A549 (cell line): ENCODE data around the gene TIGD1. TPM values are rescaled to one million over a fixed set of nuclear protein-coding genes. Genes with fewer than 3 reads are reported as not detected.

ENCODE experiments used
- ATAC-seq, 2 experiments: fragments of 200-7000 bp in 1 of 2; fragments of >200 bp in 1 of 2; cut with Nextera tagmentation in 1 of 2; cut with Tn5 transposase in 1 of 2; 3 replicates each; pipeline versions ENCODE4 v1.8.0 to v1.9.1; 2018 to 2020; ENCODE audit warnings: mild to moderate bottlenecking in 1 of 2, moderate library complexity in 1 of 2
- CTCF ChIA-PET: fragments of 300-600 bp; sonication (Branson Sonifier 250); formaldehyde crosslinking; extraction: SDS; loops from one replicate; lab custom pipeline; 2021; ENCODE audit warnings: antibody characterized with exemption, inconsistent platforms; lab: Yijun Ruan, JAX
- POLR2A ChIA-PET: fragments of 350-600 bp; formaldehyde crosslinking; extraction: SDS; loops from one replicate; lab custom pipeline; 2021; ENCODE audit warnings: antibody characterized with exemption, inconsistent platforms; lab: Yijun Ruan, JAX
- DNase-seq, 2 experiments: peaks; one replicate each; pipeline versions ENCODE4 v3.0.0 to v3.0.0-alpha.2; 2011 to 2016; ENCODE audit warnings: low read depth in 1 of 2, low spot score in 1 of 2
- FAIRE-seq: peaks from 2 replicates; lab custom pipeline; 2011; peaks lifted over from hg19 to GRCh38; lab: Jason Lieb, UNC
- H3K27ac ChIP-seq, 2 experiments: fragments of >200 bp; sonication (Bioruptor Twin); formaldehyde crosslinking; 3 replicates each; pipeline ENCODE4 v1.5.1; 2016 to 2017
- H3K4me1 ChIP-seq: fragments of >200 bp; sonication (Bioruptor Twin); formaldehyde crosslinking; 3 replicates; pipeline ENCODE4 v1.6.1; 2016
- H3K4me2 ChIP-seq: fragments of >200 bp; sonication (Bioruptor Twin); formaldehyde crosslinking; 3 replicates; pipeline ENCODE4 v1.6.1; 2016
- H3K4me3 ChIP-seq: fragments of >200 bp; sonication (Bioruptor Twin); formaldehyde crosslinking; 3 replicates; pipeline ENCODE4 v1.5.1; 2016
- H3K9me3 ChIP-seq: fragments of >200 bp; sonication (Bioruptor Twin); formaldehyde crosslinking; 3 replicates; pipeline ENCODE4 v1.6.1; 2016
- ATOH8 ChIP-seq: fragments of 250-450 bp; sonication (Bioruptor Pico); IDR thresholded peaks from 2 replicates; pipeline ENCODE4 v1.5.0; 2020; ENCODE audit warnings: low read depth, mild to moderate bottlenecking, moderate library complexity
- CBX2 ChIP-seq: fragments of 200-600 bp; sonication (generic); IDR thresholded peaks from 2 replicates; pipeline ENCODE4 v1.6.1; 2016; ENCODE audit warnings: low read depth, mild to moderate bottlenecking, borderline replicate concordance
- CEBPB ChIP-seq, 2 experiments: fragments of >200 bp in 1 of 2; sonication (Bioruptor Twin) in 1 of 2; formaldehyde crosslinking in 1 of 2; IDR thresholded peaks; 2 replicates each; pipeline ENCODE4 v1.6.1; 2012 to 2016
- CTCF ChIP-seq: fragments of >200 bp; sonication (Bioruptor Twin); formaldehyde crosslinking; IDR thresholded peaks from 3 replicates; pipeline ENCODE4 v1.5.1; 2016
- ELK1 ChIP-seq: fragments of 150-350 bp; IDR thresholded peaks from 2 replicates; pipeline ENCODE4 v1.6.1; 2014; ENCODE audit warnings: low read depth, mild to moderate bottlenecking, low read length
- EP300 ChIP-seq, 2 experiments: fragments of >200 bp; sonication (Bioruptor Twin); formaldehyde crosslinking; IDR thresholded peaks; 2 replicates in 1 of 2; 3 replicates in 1 of 2; pipeline ENCODE4 v1.6.1; 2016 to 2017
- FOSB ChIP-seq: fragments of 250-450 bp; sonication (Bioruptor Pico); IDR thresholded peaks from 2 replicates; pipeline ENCODE4 v1.5.0; 2020; ENCODE audit warnings: mild to moderate bottlenecking, moderate library complexity
- GATA3 ChIP-seq: IDR thresholded peaks from 2 replicates; pipeline ENCODE4 v1.6.1; 2012; ENCODE audit warnings: borderline replicate concordance
- HDAC2 ChIP-seq: fragments of 200-600 bp; sonication (generic); IDR thresholded peaks from 2 replicates; pipeline ENCODE4 v1.6.1; 2016
- HOXA7 ChIP-seq: fragments of 250-450 bp; sonication (Bioruptor Pico); IDR thresholded peaks from 2 replicates; pipeline ENCODE4 v1.5.0; 2020; ENCODE audit warnings: mild to moderate bottlenecking, moderate library complexity
- HOXB5 ChIP-seq: fragments of 250-450 bp; sonication (Bioruptor Pico); IDR thresholded peaks from 2 replicates; pipeline ENCODE4 v1.5.0; 2020; ENCODE audit warnings: mild to moderate bottlenecking, moderate library complexity
- JUNB ChIP-seq: fragments of >200 bp; sonication (Bioruptor Twin); formaldehyde crosslinking; IDR thresholded peaks from 2 replicates; pipeline ENCODE4 v1.6.1; 2016
- KDM1A ChIP-seq: fragments of 200-600 bp; sonication (generic); IDR thresholded peaks from 2 replicates; pipeline ENCODE4 v1.6.1; 2016; ENCODE audit warnings: low read depth, mild to moderate bottlenecking
- KDM5A ChIP-seq: fragments of 200-600 bp; sonication (generic); IDR thresholded peaks from 2 replicates; pipeline ENCODE4 v1.6.1; 2016; ENCODE audit warnings: antibody characterized with exemption, mild to moderate bottlenecking
- MAZ ChIP-seq: fragments of 150-350 bp; IDR thresholded peaks from 2 replicates; pipeline ENCODE4 v1.6.1; 2014; ENCODE audit warnings: antibody characterized with exemption, low read depth, low read length, borderline replicate concordance
- POLR2A ChIP-seq: IDR thresholded peaks from 2 replicates; pipeline ENCODE4 v1.6.1; 2012; ENCODE audit warnings: mild to moderate bottlenecking, low read length
- POLR2AphosphoS2 ChIP-seq: conservative IDR thresholded peaks from 2 replicates; pipeline ENCODE4 v1.6.1; 2012; ENCODE audit warnings: low read length, improper control_type of control experiment, inconsistent platforms
- REST ChIP-seq: fragments of 200-600 bp; sonication (generic); IDR thresholded peaks from 2 replicates; pipeline ENCODE4 v1.6.1; 2016; ENCODE audit warnings: antibody characterized with exemption, mild to moderate bottlenecking, moderate library complexity
- RFX5 ChIP-seq: fragments of 450-650 bp; IDR thresholded peaks from 2 replicates; pipeline ENCODE4 v1.7.1; 2014; ENCODE audit warnings: antibody characterized with exemption, mild to moderate bottlenecking, moderate library complexity
- RNF2 ChIP-seq: fragments of 200-600 bp; sonication (generic); IDR thresholded peaks from 2 replicates; pipeline ENCODE4 v1.6.1; 2016; ENCODE audit warnings: low read depth, mild to moderate bottlenecking, antibody characterized with exemption, moderate library complexity, borderline replicate concordance
- SREBF2 ChIP-seq: fragments of 450-650 bp; IDR thresholded peaks from 2 replicates; pipeline ENCODE4 v1.6.1; 2014; ENCODE audit warnings: mild to moderate bottlenecking, moderate library complexity
- TFCP2L1 ChIP-seq: fragments of 250-450 bp; sonication (Bioruptor Pico); IDR thresholded peaks from 2 replicates; pipeline ENCODE4 v1.5.0; 2021; ENCODE audit warnings: mild to moderate bottlenecking
- TP53 ChIP-seq: fragments of 250-450 bp; sonication (Bioruptor Pico); IDR thresholded peaks from 2 replicates; pipeline ENCODE4 v1.5.0; 2021; ENCODE audit warnings: mild to moderate bottlenecking, moderate library complexity
- USF2 ChIP-seq: fragments of 450-650 bp; IDR thresholded peaks from 2 replicates; pipeline ENCODE4 v1.6.1; 2014; ENCODE audit warnings: antibody characterized with exemption
- ZFP36 ChIP-seq: fragments of 450-650 bp; IDR thresholded peaks from 2 replicates; pipeline ENCODE4 v1.6.1; 2014; ENCODE audit warnings: borderline replicate concordance; ENCODE audit not compliant: partially characterized antibody
- WGBS: methylation state at CpG from one replicate; pipeline ENCODE4 v1.1.6; 2017; ENCODE audit errors: missing lambda C conversion rate; 5-methylcytosine and 5-hydroxymethylcytosine counted together
- polyA plus RNA-seq, 4 experiments: library from polyadenylated mRNA; depleted of rRNA in 3 of 4; stranded (reverse); fragments of >200 nt; fragmentation: RNase III in 1 of 4; extraction: RNeasy Plus Mini Kit Qiagen cat#74134 plus additional on column Dnase treatment in 1 of 4; gene quantifications; 2 replicates in 3 of 4; 3 replicates in 1 of 4; pipeline ENCODE4 v1.2.3, GENCODE V29; 2011 to 2017

Gene TIGD1
- polyA plus RNA-seq, 2 of the 4 experiments (the other 2 are of a cell fraction): 5.7 to 10.5 TPM

- FAIRE-seq: no peak
- Histone ChIP-seq H3K27ac (peak overlapping the region in 1 of 2 experiments; percentile 85; a peak in 2 of 6 replicates), H3K4me2 (no peak overlapping the region; the same call in 2 of the 3 replicates), H3K4me1 (peaks cover 24% of the 10 kb centered on the region), H3K9me3 (no peaks in the 10 kb centered on the region), H3K4me3 (no peak overlapping the region)
- POLR2A ChIA-PET: no interaction called here
- TF ChIP-seq REST (no peak), CBX2 (no peak), KDM5A (no peak), TFCP2L1 (no peak), GATA3 (no peak), FOSB (CRISPR knock-in tag) (no peak), POLR2A (no peak), HOXB5 (CRISPR knock-in tag) (no peak), CTCF (no peak), TP53 (CRISPR knock-in tag) (no peak), POLR2AphosphoS2 (no peak), MAZ (no peak), SREBF2 (no peak), RNF2 (no peak)
- no peak for ATAC-seq
- CTCF ChIA-PET: interaction anchor here (0.7 to 1.4 kb wide), 4 partner anchors 18 to 85 kb away, joined by 3 to 5 read pairs (median 4); no protein-coding TSS in a partner anchor
- DNase-seq: no peak
- WGBS: 86% methylated on average over 16 of the region's 16 CpGs
Measured at GRCh38 chr2:232503809-232504323, 46.5 kb downstream of the TIGD1 start.

GRCh38 chr2:232502911-232503808, 47.2 kb downstream of the TIGD1 start:
- H3K27ac ChIP-seq: peak overlapping the region; percentile 58 to 85
- ATAC-seq: peak in 1 of 2 experiments; percentile 41; a peak in 3 of 6 replicates
- peak overlapping the region; percentile 43 for H3K4me3 ChIP-seq
- ChIA-PET POLR2A (no interaction called here), CTCF (interaction anchor here (0.7 to 1.4 kb wide), 2 partner anchors 56 to 84 kb away, joined by 3 to 5 read pairs; no protein-coding TSS in a partner anchor)
- FAIRE-seq: no peak
- peaks cover 24% of the 10 kb centered on the region for H3K4me1 ChIP-seq
- no peaks in the 10 kb centered on the region for H3K9me3 ChIP-seq
- 77% methylated on average over 39 of the region's 75 CpGs for WGBS
- H3K4me2 ChIP-seq: peak overlapping the region; percentile 97
- DNase-seq: peak; percentile 28 to 46
- TF ChIP-seq HDAC2: no peak
- TF ChIP-seq KDM5A: no peak
- no peak for TF ChIP-seq EP300 (IDR thresholded peaks at IDR 0.05)
- TF ChIP-seq POLR2A: no peak
- TF ChIP-seq CTCF: no peak
- no peak for TF ChIP-seq USF2
- TF ChIP-seq JUNB: no peak
- no peak for TF ChIP-seq HOXA7
- TF ChIP-seq RFX5: no peak
- TF ChIP-seq KDM1A: no peak
- no peak for TF ChIP-seq CEBPB (IDR thresholded peaks at IDR 0.05)
- TF ChIP-seq ZFP36: no peak
- no peak for TF ChIP-seq ATOH8
- TF ChIP-seq MAZ: no peak
- no peak for TF ChIP-seq ELK1
